IMR-90 (cell line): ENCODE measurements around the gene MTMR11. TPM values are rescaled to one million over a fixed set of nuclear protein-coding genes. Genes with fewer than 3 reads are reported as not detected.

Experiments used
- ATAC-seq: fragments of 200-7000 bp; cut with Tn5 transposase; 2 replicates; pipeline ENCODE4 v1.9.1; 2020; ENCODE audit warnings: low read depth, mild to moderate bottlenecking, moderate library complexity
- BruUV-seq: library from RNA; stranded (reverse); fragments of 400-500 nt; replicated peaks from 2 replicates; lab custom pipeline; 2021; lab: Mats Ljungman, UMichigan
- CTCF ChIA-PET: fragments of 300-600 bp; formaldehyde crosslinking; extraction: SDS; loops from one replicate; lab custom pipeline; 2021; ENCODE audit warnings: antibody characterized with exemption; lab: Yijun Ruan, JAX
- POLR2A ChIA-PET: fragments of 300-600 bp; sonication (Branson Sonifier 250); formaldehyde crosslinking; loops from one replicate; lab custom pipeline; 2022; ENCODE audit warnings: antibody characterized with exemption; ENCODE audit not compliant: unreplicated experiment; lab: Charles Lee
- DNase-seq: peaks from one replicate; pipeline ENCODE4 v3.0.0; 2013
- H2AFZ ChIP-seq: replicated peaks from 2 replicates; pipeline ENCODE3; 2013; ENCODE audit warnings: low read length, mild to moderate bottlenecking; ENCODE audit not compliant: poor library complexity
- H2AK5ac ChIP-seq: 2 replicates; pipeline ENCODE4 v1.6.1; 2013; ENCODE audit warnings: low read depth, low read length, inconsistent platforms
- H2AK9ac ChIP-seq: replicated peaks from 2 replicates; pipeline ENCODE3; 2013; ENCODE audit warnings: mild to moderate bottlenecking, low read depth, low read length, moderate library complexity; ENCODE audit not compliant: poor library complexity
- H2BK120ac ChIP-seq: 2 replicates; pipeline ENCODE4 v1.6.1; 2013; ENCODE audit warnings: low read depth, low read length, inconsistent platforms
- H2BK15ac ChIP-seq: 3 replicates; pipeline ENCODE4 v1.6.1; 2013; ENCODE audit warnings: low read depth, low read length, inconsistent platforms
- H2BK20ac ChIP-seq: 2 replicates; pipeline ENCODE4 v1.6.1; 2013; ENCODE audit warnings: low read depth, mild to moderate bottlenecking, inconsistent platforms, low read length, moderate library complexity
- H2BK5ac ChIP-seq: 2 replicates; pipeline ENCODE4 v1.6.1; 2013; ENCODE audit warnings: mild to moderate bottlenecking, low read depth, low read length, inconsistent platforms; ENCODE audit not compliant: poor library complexity, severe bottlenecking
- H3K14ac ChIP-seq: replicated peaks from 2 replicates; pipeline ENCODE4 v1.6.1; 2013; ENCODE audit warnings: low read depth, low read length, inconsistent platforms
- H3K18ac ChIP-seq: 2 replicates; pipeline ENCODE4 v1.6.1; 2013; ENCODE audit warnings: low read depth, low read length, control low read depth
- H3K23ac ChIP-seq: 2 replicates; pipeline ENCODE4 v1.6.1; 2013; ENCODE audit warnings: low read depth, low read length, inconsistent platforms
- H3K27ac ChIP-seq: 2 replicates; pipeline ENCODE4 v1.5.1; 2013; ENCODE audit warnings: mild to moderate bottlenecking, control low read depth, low read length; ENCODE audit not compliant: insufficient read depth
- H3K27me3 ChIP-seq: 2 replicates; pipeline ENCODE4 v1.6.1; 2013; ENCODE audit warnings: low read length; ENCODE audit not compliant: control insufficient read depth, insufficient read depth
- H3K36me3 ChIP-seq: 2 replicates; pipeline ENCODE4 v1.6.1; 2013; ENCODE audit warnings: low read length, mixed read lengths; ENCODE audit not compliant: control insufficient read depth, insufficient read depth
- H3K4ac ChIP-seq: 2 replicates; pipeline ENCODE4 v1.6.1; 2013; ENCODE audit warnings: low read depth, low read length, inconsistent platforms
- H3K4me1 ChIP-seq: 2 replicates; pipeline ENCODE4 v1.6.1; 2013; ENCODE audit warnings: low read length, mixed read lengths; ENCODE audit not compliant: control insufficient read depth, insufficient read depth
- H3K4me2 ChIP-seq: 2 replicates; pipeline ENCODE4 v1.6.1; 2013; ENCODE audit warnings: low read depth, mild to moderate bottlenecking, control low read depth, low read length, moderate library complexity
- H3K4me3 ChIP-seq: 2 replicates; pipeline ENCODE4 v1.5.1; 2013; ENCODE audit warnings: low read depth, mild to moderate bottlenecking, control low read depth, low read length, moderate library complexity; ENCODE audit not compliant: insufficient read depth
- H3K56ac ChIP-seq: 2 replicates; pipeline ENCODE4 v1.6.1; 2013; ENCODE audit warnings: low read length, inconsistent platforms; ENCODE audit not compliant: insufficient read depth; ENCODE audit errors: extremely low read depth
- H3K79me1 ChIP-seq, 2 experiments: 2 replicates each; pipeline ENCODE4 v1.6.1; 2013; ENCODE audit warnings: low read length in 2 of 2, inconsistent platforms in 1 of 2, low read depth in 1 of 2
- H3K9ac ChIP-seq: 2 replicates; pipeline ENCODE4 v1.6.1; 2013; ENCODE audit warnings: low read depth, low read length, control low read depth
- H3K9me1 ChIP-seq: 2 replicates; pipeline ENCODE4 v1.6.1; 2013; ENCODE audit warnings: low read length, inconsistent platforms; ENCODE audit not compliant: insufficient read depth
- H3K9me3 ChIP-seq: 2 replicates; pipeline ENCODE4 v1.6.1; 2013; ENCODE audit warnings: low read length; ENCODE audit not compliant: control insufficient read depth, insufficient read depth
- H4K20me1 ChIP-seq: 2 replicates; pipeline ENCODE4 v1.6.1; 2013; ENCODE audit warnings: low read length, inconsistent platforms; ENCODE audit not compliant: insufficient read depth
- H4K5ac ChIP-seq: 2 replicates; pipeline ENCODE4 v1.6.1; 2013; ENCODE audit warnings: mild to moderate bottlenecking, low read depth, low read length, control low read depth
- H4K8ac ChIP-seq, 2 experiments: 2 replicates each; pipeline ENCODE4 v1.6.1; 2013; ENCODE audit warnings: low read depth in 2 of 2, low read length in 2 of 2, control low read depth in 1 of 2, inconsistent platforms in 1 of 2
- H4K91ac ChIP-seq: 2 replicates; pipeline ENCODE4 v1.6.1; 2013; ENCODE audit warnings: low read depth, low read length, inconsistent platforms; ENCODE audit not compliant: insufficient read depth
- BHLHE40 ChIP-seq: fragments of 150-350 bp; IDR thresholded peaks from 2 replicates; pipeline ENCODE4 v1.6.1; 2016; ENCODE audit warnings: mild to moderate bottlenecking, low read depth, low read length
- CEBPB ChIP-seq: IDR thresholded peaks from 2 replicates; pipeline ENCODE4 v1.6.1; 2012; ENCODE audit warnings: low read depth, low read length, improper control_type of control experiment
- CHD1 ChIP-seq: IDR thresholded peaks from 2 replicates; pipeline ENCODE4 v1.6.1; 2012; ENCODE audit warnings: low read depth, low read length, improper control_type of control experiment
- CTCF ChIP-seq: conservative IDR thresholded peaks from 2 replicates; pipeline ENCODE4 v1.5.1; 2012; ENCODE audit warnings: mild to moderate bottlenecking, low read depth, low read length, improper control_type of control experiment
- ELK1 ChIP-seq: fragments of 150-350 bp; IDR thresholded peaks from 2 replicates; pipeline ENCODE4 v1.6.1; 2016; ENCODE audit warnings: low read depth, mild to moderate bottlenecking, low read length, moderate library complexity, borderline replicate concordance
- FOS ChIP-seq: fragments of 150-350 bp; IDR thresholded peaks from 2 replicates; pipeline ENCODE4 v1.6.1; 2016; ENCODE audit warnings: low read depth, low read length
- MAFK ChIP-seq: IDR thresholded peaks from 2 replicates; pipeline ENCODE4 v1.6.1; 2012; ENCODE audit warnings: low read depth, low read length, improper control_type of control experiment
- MAZ ChIP-seq: IDR thresholded peaks from 2 replicates; pipeline ENCODE4 v1.6.1; 2012; ENCODE audit warnings: low read depth, mild to moderate bottlenecking, low read length, improper control_type of control experiment, moderate library complexity, borderline replicate concordance
- MXI1 ChIP-seq: IDR thresholded peaks from 2 replicates; pipeline ENCODE4 v1.6.1; 2012; ENCODE audit warnings: low read depth, mild to moderate bottlenecking, low read length, moderate library complexity, borderline replicate concordance
- NFE2L2 ChIP-seq: fragments of 150-350 bp; IDR thresholded peaks from 2 replicates; pipeline ENCODE4 v1.6.1; 2016; ENCODE audit warnings: low read depth, mild to moderate bottlenecking, low read length
- POLR2A ChIP-seq: IDR thresholded peaks from 2 replicates; pipeline ENCODE4 v1.6.1; 2012; ENCODE audit warnings: mild to moderate bottlenecking, low read depth, low read length
- RAD21 ChIP-seq: IDR thresholded peaks from 2 replicates; pipeline ENCODE4 v1.6.1; 2012; ENCODE audit warnings: low read length, improper control_type of control experiment
- RCOR1 ChIP-seq: IDR thresholded peaks from 2 replicates; pipeline ENCODE4 v1.6.1; 2012; ENCODE audit warnings: mild to moderate bottlenecking, low read length, improper control_type of control experiment; ENCODE audit not compliant: insufficient replicate concordance
- RFX5 ChIP-seq: IDR thresholded peaks from 2 replicates; pipeline ENCODE4 v1.8.0; 2012; ENCODE audit warnings: low read depth, mild to moderate bottlenecking, low read length, moderate library complexity
- SMC3 ChIP-seq: fragments of 150-350 bp; IDR thresholded peaks from 2 replicates; pipeline ENCODE4 v1.6.1; 2016; ENCODE audit warnings: low read depth, mild to moderate bottlenecking, antibody characterized with exemption, low read length, moderate library complexity
- USF2 ChIP-seq: fragments of 150-350 bp; IDR thresholded peaks from 2 replicates; pipeline ENCODE4 v1.6.1; 2017; ENCODE audit warnings: mild to moderate bottlenecking, antibody characterized with exemption, low read length, low read depth
- WGBS, 2 experiments: methylation state at CpG; one replicate each; pipeline versions ENCODE4 v1.1.5 to v1.1.7; 2013; ENCODE audit warnings: missing lambda C conversion rate in 2 of 2; ENCODE audit not compliant: insufficient read length in 1 of 2; ENCODE audit errors: extremely low coverage in 2 of 2; 5-methylcytosine and 5-hydroxymethylcytosine counted together
- dilution Hi-C: fragments of 300-500 bp; cut with HindIII; formaldehyde crosslinking; loops from one replicate; pipeline ENCODE4 v1.14.3; 2018; ENCODE audit warnings: low sequenced_read_pairs; ENCODE audit not compliant: unreplicated experiment
- in situ Hi-C: fragments of 300-500 bp; cut with MboI; formaldehyde crosslinking; loops from 3 replicates; pipeline ENCODE4 v1.14.3; 2019; ENCODE audit warnings: low sequenced_read_pairs, inconsistent platforms, mixed read lengths
- intact Hi-C: fragments of 100-400 bp; cut with micrococcal nuclease; formaldehyde crosslinking; loops from 2 replicates; pipeline ENCODE4 v1.10.0; 2022
- polyA plus RNA-seq, 3 experiments: library from polyadenylated mRNA; depleted of rRNA; stranded (reverse); fragments of >200 nt; gene quantifications; 2 replicates each; pipeline ENCODE4 v1.2.3, GENCODE V29; 2012; ENCODE audit warnings: low replicate concordance in 1 of 3
- total RNA-seq: library from RNA; depleted of rRNA; stranded (reverse); fragments of >200 nt; gene quantifications from 2 replicates; pipeline ENCODE4 v1.2.3, GENCODE V29; 2012

Gene MTMR11
- total and polyA plus RNA-seq, 2 of the 4 experiments (the other 2 are of a cell fraction): 2.0 to 14.6 TPM

DNA sequence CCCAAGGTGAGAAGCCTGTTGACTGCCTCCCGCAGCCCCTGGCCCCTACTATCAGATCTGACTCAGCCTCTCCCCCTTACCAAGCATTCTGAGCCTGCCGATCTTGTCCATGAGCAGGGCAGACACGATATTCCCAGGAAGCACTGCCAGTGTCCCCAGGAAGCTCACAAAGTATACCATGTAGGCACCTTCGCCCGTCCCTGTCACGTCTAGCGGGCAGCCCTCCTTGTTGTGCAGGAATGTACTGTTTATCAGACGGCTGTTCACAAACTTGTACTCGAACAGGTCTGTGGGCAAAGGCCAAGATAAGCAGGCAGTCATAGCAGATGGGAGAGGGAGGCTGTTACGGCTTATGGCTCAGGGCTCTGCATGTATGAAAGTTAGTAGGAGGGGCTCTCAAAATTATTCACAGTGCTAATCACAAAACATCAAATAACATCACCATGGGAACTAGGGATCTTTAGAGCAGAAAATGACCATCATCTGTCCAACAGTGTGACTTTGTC is 30.1 kb downstream of the MTMR11 start:
- Histone ChIP-seq H3K4ac (no peak overlapping the region), H3K27me3 (no peaks in the 10 kb centered on the region), H3K9me1 (peaks cover under 1% of the 10 kb centered on the region; the same call in 1 of the 2 replicates), H2BK20ac (no peak overlapping the region), H2AFZ (no peak overlapping the region), H3K4me1 (no peaks in the 10 kb centered on the region), H4K91ac (no peak overlapping the region), H3K27ac (no peak overlapping the region), H4K8ac (no peak overlapping the region), H3K56ac (no peak overlapping the region), H2BK120ac (no peak overlapping the region), H3K9ac (no peak overlapping the region), H3K23ac (no peak overlapping the region), H3K36me3 (peaks cover 49% of the 10 kb centered on the region), H3K14ac (no peak overlapping the region), H4K20me1 (no peaks in the 10 kb centered on the region), H2BK5ac (no peak overlapping the region), H3K79me1 (no peaks in the 10 kb centered on the region), H3K18ac (no peak overlapping the region), H4K5ac (no peak overlapping the region), H3K9me3 (no peaks in the 10 kb centered on the region), H2BK15ac (no peak overlapping the region), H3K4me3 (no peak overlapping the region), H2AK9ac (no peak overlapping the region), H3K4me2 (no peak overlapping the region), H2AK5ac (no peak overlapping the region)
- ChIA-PET POLR2A (interaction anchor here (0.6 kb wide), 1 partner anchor 103 kb away, joined by 14 read pairs; no protein-coding TSS in a partner anchor), CTCF (no interaction called here)
- intact Hi-C loops: no loop called here
- ATAC-seq (no peak), DNase-seq (no peak)
- dilution Hi-C loops: no loop called here
- 94% methylated on average over 3 of the region's 10 CpGs; no CpG with 5 or more reads in 1 of the 2 experiments for WGBS, 2 experiments
- in situ Hi-C loops: no loop called here
- no TSS peak for BruUV-seq
- no peak for TF ChIP-seq RCOR1
- TF ChIP-seq FOS: no peak
- no peak for TF ChIP-seq BHLHE40
- TF ChIP-seq CHD1: no peak
- no peak for TF ChIP-seq MXI1
- no peak for TF ChIP-seq SMC3
- TF ChIP-seq NFE2L2: no peak
- no peak for TF ChIP-seq RFX5
- TF ChIP-seq CTCF: no peak
- TF ChIP-seq ELK1: no peak
- no peak for TF ChIP-seq MAZ
- TF ChIP-seq USF2: no peak
- no peak for TF ChIP-seq POLR2A
- TF ChIP-seq MAFK: no peak
- TF ChIP-seq RAD21: no peak
- TF ChIP-seq CEBPB: no peak
